ENCODE measurements around the gene RPGRIP1. TPM values are rescaled to one million over a fixed set of nuclear protein-coding genes. Genes with fewer than 3 reads are reported as not detected.

Gene RPGRIP1
- 0.07 to 0.71 TPM (median 0.23 TPM) in 5 replicates for total RNA-seq (2022; extraction: Qiagen RNA extraction; ENCODE audit: low read depth)

GRCh38 chr14:21279783-21280182 is at the start of gene RPGRIP1:
Gene RPGRIP1, plus strand, starts transcription at chr14:21280083. Its CDS starts 7,894 bp downstream, at chr14:21287977.

GRCh38 chr14:21269252-21270046 is 10.4 kb upstream of the RPGRIP1 start, which contains the start of gene HNRNPC:
Gene HNRNPC, minus strand, starts transcription at chr14:21269442. Its CDS starts 35,249 bp downstream, at chr14:21234193.

Other genes starting within 250 kb of the RPGRIP1 start
- not detected in 5 replicates for gene TPPP2, start 249.9 kb upstream of the RPGRIP1 start, total RNA-seq (2022; extraction: Qiagen RNA extraction; ENCODE audit: low read depth)
- gene RNASE13, start 245.3 kb upstream of the RPGRIP1 start, total RNA-seq (2022; extraction: Qiagen RNA extraction; ENCODE audit: low read depth): not detected in 5 replicates
- gene RNASE7, start 237.7 kb upstream of the RPGRIP1 start, total RNA-seq (2022; extraction: Qiagen RNA extraction; ENCODE audit: low read depth): not detected in 5 replicates
- gene RNASE8, start 222.3 kb upstream of the RPGRIP1 start, total RNA-seq (2022; extraction: Qiagen RNA extraction; ENCODE audit: low read depth): not detected in 5 replicates
- gene ARHGEF40, start 209.8 kb upstream of the RPGRIP1 start, total RNA-seq (2022; extraction: Qiagen RNA extraction; ENCODE audit: low read depth): 8.7 to 14.2 TPM (median 11.2 TPM) in 5 replicates
- gene ZNF219, start 181.4 kb upstream of the RPGRIP1 start, total RNA-seq (2022; extraction: Qiagen RNA extraction; ENCODE audit: low read depth): 17.5 to 33.5 TPM (median 29.2 TPM) in 5 replicates
- 0.53 to 1.3 TPM (median 0.85 TPM) in 5 replicates for gene TMEM253, start 179.0 kb upstream of the RPGRIP1 start, total RNA-seq (2022; extraction: Qiagen RNA extraction; ENCODE audit: low read depth)
- not detected in 5 replicates for gene OR5AU1, start 124.0 kb upstream of the RPGRIP1 start, total RNA-seq (2022; extraction: Qiagen RNA extraction; ENCODE audit: low read depth)
- gene HNRNPC, start 10.6 kb upstream of the RPGRIP1 start, total RNA-seq (2022; extraction: Qiagen RNA extraction; ENCODE audit: low read depth): 761 to 1,051 TPM (median 847 TPM) in 5 replicates
- gene SUPT16H, start 103.9 kb downstream of the RPGRIP1 start, total RNA-seq (2022; extraction: Qiagen RNA extraction; ENCODE audit: low read depth): 101 to 123 TPM (median 108 TPM) in 5 replicates
- 39.2 to 42.9 TPM (median 40.5 TPM) in 5 replicates for gene CHD8, start 176.0 kb downstream of the RPGRIP1 start, total RNA-seq (2022; extraction: Qiagen RNA extraction; ENCODE audit: low read depth)
- 9.8 to 15.8 TPM (median 13.0 TPM) in 5 replicates for gene RAB2B, start 196.9 kb downstream of the RPGRIP1 start, total RNA-seq (2022; extraction: Qiagen RNA extraction; ENCODE audit: low read depth)
- 51.2 to 70.3 TPM (median 65.6 TPM) in 5 replicates for gene TOX4, start 197.1 kb downstream of the RPGRIP1 start, total RNA-seq (2022; extraction: Qiagen RNA extraction; ENCODE audit: low read depth)
- gene METTL3, start 231.3 kb downstream of the RPGRIP1 start, total RNA-seq (2022; extraction: Qiagen RNA extraction; ENCODE audit: low read depth): 41.2 to 51.9 TPM (median 49.7 TPM) in 5 replicates
- 1.00 to 1.6 TPM (median 1.3 TPM) in 5 replicates for gene SALL2, start 246.3 kb downstream of the RPGRIP1 start, total RNA-seq (2022; extraction: Qiagen RNA extraction; ENCODE audit: low read depth)

Measured in A549 treated with RU486 at 1 μM for 4 hours (cell line).